Measurements from ENCODE around the gene GLIPR1L1.

GLIPR1L1 gene

DNA sequence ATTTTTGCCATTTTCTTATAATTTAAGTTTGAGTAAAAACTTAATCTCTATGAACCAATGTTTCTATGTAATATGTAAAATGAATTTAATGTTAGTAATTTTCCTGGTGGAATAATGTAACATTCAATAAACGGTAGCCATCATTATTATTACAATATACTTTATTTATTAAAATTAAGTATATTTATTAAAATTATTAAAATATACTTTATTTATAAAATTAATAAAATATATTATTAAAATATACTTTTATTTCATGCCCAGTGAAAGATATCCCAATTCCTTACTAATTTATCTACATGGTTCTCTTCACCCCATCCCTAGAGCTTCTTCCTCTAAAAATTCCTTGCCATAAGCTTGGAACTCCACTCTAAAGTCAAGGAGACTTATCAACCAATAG lies 6.8 kb upstream of the GLIPR1L1 start:
- H3K4me1 ChIP-seq (ENCODE audit: insufficient read depth, low read length, poor library complexity, severe bottlenecking), result peaks cover 3% of the 10 kb centered on the region
- H3K9me2 ChIP-seq (replicated peaks; ENCODE audit: low read depth, low read length), result no peaks in the 10 kb centered on the region
- no peak overlapping the region for H3K4me2 ChIP-seq (ENCODE audit: low read depth, low read length, poor library complexity, severe bottlenecking)
- H2AFZ ChIP-seq (ENCODE audit: low read length), result no peak overlapping the region
- no peaks in the 10 kb centered on the region for H3F3A ChIP-seq (ENCODE audit: low read depth)
- H3K27me3 ChIP-seq (ENCODE audit: insufficient read depth, low read length, poor library complexity, severe bottlenecking), result no peaks in the 10 kb centered on the region
- no peaks in the 10 kb centered on the region for H3K79me2 ChIP-seq (ENCODE audit: insufficient read depth, low read length)
- no peak overlapping the region for H3K9ac ChIP-seq (ENCODE audit: low read depth, low read length, poor library complexity, severe bottlenecking)
- TF ChIP-seq EZH2phosphoT487 (IDR thresholded peaks at IDR 0.05; ENCODE audit: borderline replicate concordance), result no peak
- TF ChIP-seq, protein P1, sequence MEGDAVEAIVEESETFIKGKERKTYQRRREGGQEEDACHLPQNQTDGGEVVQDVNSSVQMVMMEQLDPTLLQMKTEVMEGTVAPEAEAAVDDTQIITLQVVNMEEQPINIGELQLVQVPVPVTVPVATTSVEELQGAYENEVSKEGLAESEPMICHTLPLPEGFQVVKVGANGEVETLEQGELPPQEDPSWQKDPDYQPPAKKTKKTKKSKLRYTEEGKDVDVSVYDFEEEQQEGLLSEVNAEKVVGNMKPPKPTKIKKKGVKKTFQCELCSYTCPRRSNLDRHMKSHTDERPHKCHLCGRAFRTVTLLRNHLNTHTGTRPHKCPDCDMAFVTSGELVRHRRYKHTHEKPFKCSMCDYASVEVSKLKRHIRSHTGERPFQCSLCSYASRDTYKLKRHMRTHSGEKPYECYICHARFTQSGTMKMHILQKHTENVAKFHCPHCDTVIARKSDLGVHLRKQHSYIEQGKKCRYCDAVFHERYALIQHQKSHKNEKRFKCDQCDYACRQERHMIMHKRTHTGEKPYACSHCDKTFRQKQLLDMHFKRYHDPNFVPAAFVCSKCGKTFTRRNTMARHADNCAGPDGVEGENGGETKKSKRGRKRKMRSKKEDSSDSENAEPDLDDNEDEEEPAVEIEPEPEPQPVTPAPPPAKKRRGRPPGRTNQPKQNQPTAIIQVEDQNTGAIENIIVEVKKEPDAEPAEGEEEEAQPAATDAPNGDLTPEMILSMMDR (conservative IDR thresholded peaks at IDR 0.05; ENCODE audit: low read length), result no peak
- no peaks in the 10 kb centered on the region for H3K9me3 ChIP-seq (ENCODE audit: insufficient read depth, low read depth, low read length)
- H3K4me3 ChIP-seq (ENCODE audit: low read length, poor library complexity, severe bottlenecking), result no peak overlapping the region
- H4K20me1 ChIP-seq (ENCODE audit: insufficient read depth, low read length, poor library complexity, severe bottlenecking), result no peaks in the 10 kb centered on the region
- no peaks in the 10 kb centered on the region for H3K36me3 ChIP-seq (ENCODE audit: insufficient read depth, low read length)

GRCh38 chr12:75329918-75330826 lies 4.3 kb upstream of the GLIPR1L1 start, which contains the start of gene CAPS2:
CAPS2 (minus strand) TSS chr12:75330324; CDS start chr12:75326498, 3,826 bp downstream.
- Histone ChIP-seq H3K9me3 (ENCODE audit: insufficient read depth, low read depth, low read length) (no peaks in the 10 kb centered on the region), H3K4me1 (ENCODE audit: insufficient read depth, low read length, poor library complexity, severe bottlenecking) (peaks cover 8% of the 10 kb centered on the region), H3K9ac (ENCODE audit: low read depth, low read length, poor library complexity, severe bottlenecking) (peak within 1 kb of the TSS; percentile 11), H3K9me2 (replicated peaks; ENCODE audit: low read depth, low read length) (no peaks in the 10 kb centered on the region), H3K27me3 (ENCODE audit: insufficient read depth, low read length, poor library complexity, severe bottlenecking) (no peaks in the 10 kb centered on the region), H4K20me1 (ENCODE audit: insufficient read depth, low read length, poor library complexity, severe bottlenecking) (no peaks in the 10 kb centered on the region), H3K4me2 (ENCODE audit: low read depth, low read length, poor library complexity, severe bottlenecking) (peak within 1 kb of the TSS; percentile 89), H3K4me3 (ENCODE audit: low read length, poor library complexity, severe bottlenecking) (peak within 1 kb of the TSS; percentile 73), H2AFZ (ENCODE audit: low read length) (peak within 1 kb of the TSS; percentile 86), H3F3A (ENCODE audit: low read depth) (no peaks in the 10 kb centered on the region), H3K79me2 (ENCODE audit: insufficient read depth, low read length) (no peaks in the 10 kb centered on the region), H3K36me3 (ENCODE audit: insufficient read depth, low read length) (no peaks in the 10 kb centered on the region)
- TF ChIP-seq EZH2phosphoT487 (IDR thresholded peaks at IDR 0.05; ENCODE audit: borderline replicate concordance), result no peak
- TF ChIP-seq, protein P1 (conservative IDR thresholded peaks at IDR 0.05; ENCODE audit: low read length), result no peak

GRCh38 chr12:75337905-75338304 lies 3.4 kb downstream of the GLIPR1L1 start:
- Histone ChIP-seq H3K4me2 (ENCODE audit: low read depth, low read length, poor library complexity, severe bottlenecking) (no peak overlapping the region), H3K4me3 (ENCODE audit: low read length, poor library complexity, severe bottlenecking) (no peak overlapping the region)

More at GRCh38 chr12:75337905-75338304, 3.4 kb downstream of the GLIPR1L1 start:
- Histone ChIP-seq H4K20me1 (ENCODE audit: insufficient read depth, low read length, poor library complexity, severe bottlenecking) (no peaks in the 10 kb centered on the region), H2AFZ (ENCODE audit: low read length) (no peak overlapping the region), H3K27me3 (ENCODE audit: insufficient read depth, low read length, poor library complexity, severe bottlenecking) (no peaks in the 10 kb centered on the region), H3K79me2 (ENCODE audit: insufficient read depth, low read length) (no peaks in the 10 kb centered on the region), H3K36me3 (ENCODE audit: insufficient read depth, low read length) (no peaks in the 10 kb centered on the region), H3K9me3 (ENCODE audit: insufficient read depth, low read depth, low read length) (no peaks in the 10 kb centered on the region), H3K9ac (ENCODE audit: low read depth, low read length, poor library complexity, severe bottlenecking) (no peak overlapping the region), H3K4me1 (ENCODE audit: insufficient read depth, low read length, poor library complexity, severe bottlenecking) (peaks cover 5% of the 10 kb centered on the region), H3F3A (ENCODE audit: low read depth) (no peaks in the 10 kb centered on the region), H3K9me2 (replicated peaks; ENCODE audit: low read depth, low read length) (no peaks in the 10 kb centered on the region)
- TF ChIP-seq EZH2phosphoT487 (IDR thresholded peaks at IDR 0.05; ENCODE audit: borderline replicate concordance), result no peak
- TF ChIP-seq, protein P1 (conservative IDR thresholded peaks at IDR 0.05; ENCODE audit: low read length), result no peak

All from Loucy (cell line).